Left kidney (tissue), 1 donor: ENCODE results near the gene PLOD1. TPM values are rescaled to one million over a fixed set of nuclear protein-coding genes. Genes with fewer than 3 reads are reported as not detected.

Experiments
- polyA plus RNA-seq: library from polyadenylated mRNA; unstranded; fragments of 120-200 nt; gene quantifications from one replicate; pipeline ENCODE4 v1.2.1, GENCODE V29; 2013; ENCODE audit not compliant: insufficient read length

PLOD1 gene
- polyA plus RNA-seq, 1 donor = 84.3 TPM

Other genes with a start within 250 kb of the PLOD1 start
- 1.1 TPM for gene DRAXIN, start 243.0 kb upstream of the PLOD1 start, polyA plus RNA-seq
- 37.1 TPM for gene AGTRAP, start 198.6 kb upstream of the PLOD1 start, polyA plus RNA-seq
- 0.42 TPM for gene C1orf167, start 172.5 kb upstream of the PLOD1 start, polyA plus RNA-seq
- 24.9 TPM for gene MTHFR, start 128.8 kb upstream of the PLOD1 start, polyA plus RNA-seq
- 26.6 TPM for gene CLCN6, start 128.5 kb upstream of the PLOD1 start, polyA plus RNA-seq
- gene NPPA, start 86.9 kb upstream of the PLOD1 start, polyA plus RNA-seq = 0.81 TPM
- not detected for gene NPPB, start 75.8 kb upstream of the PLOD1 start, polyA plus RNA-seq
- 34.8 TPM for gene KIAA2013, start 8.3 kb upstream of the PLOD1 start, polyA plus RNA-seq
- gene MFN2, start 45.7 kb downstream of the PLOD1 start, polyA plus RNA-seq = 71.4 TPM
- gene MIIP, start 84.8 kb downstream of the PLOD1 start, polyA plus RNA-seq = 24.7 TPM
- 0.57 TPM for gene TNFRSF8, start 128.6 kb downstream of the PLOD1 start, polyA plus RNA-seq
- gene TNFRSF1B, start 232.3 kb downstream of the PLOD1 start, polyA plus RNA-seq = 4.4 TPM